ENCODE data around the gene OSBPL6. TPM values are rescaled to one million over a fixed set of nuclear protein-coding genes. Genes with fewer than 3 reads are reported as not detected.
"Not testable (repeated sequence)": the region's sequence is repeated elsewhere in the genome, so short reads cannot be mapped to it uniquely, and the experiment has no call there.

Gene OSBPL6
- total RNA-seq, 1 donor from 2014 or later, result 3.6 TPM

DNA sequence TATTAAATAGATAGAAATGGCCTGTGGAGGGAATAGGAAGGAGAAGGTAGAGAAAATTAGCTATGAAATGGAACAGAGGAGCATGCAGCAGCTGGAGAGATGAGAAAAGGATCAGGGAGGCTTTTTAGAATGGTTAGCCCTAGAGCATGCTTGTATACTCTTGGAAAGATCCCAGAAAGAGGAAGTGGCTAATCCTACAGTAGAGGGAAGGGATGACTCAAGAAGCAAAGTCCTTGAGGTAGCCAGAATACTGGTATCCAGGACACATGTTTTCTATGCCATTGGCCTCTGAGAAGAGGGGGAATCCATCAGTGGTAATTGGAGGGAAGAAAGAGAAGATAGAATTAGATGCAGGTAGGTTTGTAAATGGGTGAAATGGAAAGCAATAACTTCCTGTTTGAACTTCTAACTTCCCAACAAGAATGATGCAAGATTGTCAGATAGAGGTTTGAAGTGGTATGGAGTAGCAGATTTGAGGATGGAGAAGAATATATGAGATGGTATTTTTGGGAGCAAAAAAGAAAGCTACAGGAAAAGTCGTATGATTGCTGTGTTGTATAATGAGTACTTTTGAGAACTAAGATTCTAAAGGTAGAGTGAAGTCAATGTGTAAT is 17.1 kb upstream of the OSBPL6 start:
- Histone ChIP-seq H3K4me3 (ENCODE audit: low read depth, low read length) (no peak overlapping the region), H3K36me3 (ENCODE audit: control insufficient read depth, insufficient read depth, low read length) (no peaks in the 10 kb centered on the region), H3K27me3 (ENCODE audit: control insufficient read depth, insufficient read depth, low read length) (no peaks in the 10 kb centered on the region)
- TF ChIP-seq, protein P1, sequence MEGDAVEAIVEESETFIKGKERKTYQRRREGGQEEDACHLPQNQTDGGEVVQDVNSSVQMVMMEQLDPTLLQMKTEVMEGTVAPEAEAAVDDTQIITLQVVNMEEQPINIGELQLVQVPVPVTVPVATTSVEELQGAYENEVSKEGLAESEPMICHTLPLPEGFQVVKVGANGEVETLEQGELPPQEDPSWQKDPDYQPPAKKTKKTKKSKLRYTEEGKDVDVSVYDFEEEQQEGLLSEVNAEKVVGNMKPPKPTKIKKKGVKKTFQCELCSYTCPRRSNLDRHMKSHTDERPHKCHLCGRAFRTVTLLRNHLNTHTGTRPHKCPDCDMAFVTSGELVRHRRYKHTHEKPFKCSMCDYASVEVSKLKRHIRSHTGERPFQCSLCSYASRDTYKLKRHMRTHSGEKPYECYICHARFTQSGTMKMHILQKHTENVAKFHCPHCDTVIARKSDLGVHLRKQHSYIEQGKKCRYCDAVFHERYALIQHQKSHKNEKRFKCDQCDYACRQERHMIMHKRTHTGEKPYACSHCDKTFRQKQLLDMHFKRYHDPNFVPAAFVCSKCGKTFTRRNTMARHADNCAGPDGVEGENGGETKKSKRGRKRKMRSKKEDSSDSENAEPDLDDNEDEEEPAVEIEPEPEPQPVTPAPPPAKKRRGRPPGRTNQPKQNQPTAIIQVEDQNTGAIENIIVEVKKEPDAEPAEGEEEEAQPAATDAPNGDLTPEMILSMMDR (IDR thresholded peaks at IDR 0.05; ENCODE audit: insufficient read depth, low read length, poor library complexity, severe bottlenecking), result no peak
- DNase-seq (ENCODE audit: low read depth), result no peak

GRCh38 chr2:178180648-178181047 is 13.7 kb upstream of the OSBPL6 start:
- H3K36me3 ChIP-seq (ENCODE audit: control insufficient read depth, insufficient read depth, low read length); DNase-seq (ENCODE audit: low read depth); H3K4me3 ChIP-seq (ENCODE audit: low read depth, low read length); H3K27me3 ChIP-seq (ENCODE audit: control insufficient read depth, insufficient read depth, low read length): not testable (repeated sequence)

DNA sequence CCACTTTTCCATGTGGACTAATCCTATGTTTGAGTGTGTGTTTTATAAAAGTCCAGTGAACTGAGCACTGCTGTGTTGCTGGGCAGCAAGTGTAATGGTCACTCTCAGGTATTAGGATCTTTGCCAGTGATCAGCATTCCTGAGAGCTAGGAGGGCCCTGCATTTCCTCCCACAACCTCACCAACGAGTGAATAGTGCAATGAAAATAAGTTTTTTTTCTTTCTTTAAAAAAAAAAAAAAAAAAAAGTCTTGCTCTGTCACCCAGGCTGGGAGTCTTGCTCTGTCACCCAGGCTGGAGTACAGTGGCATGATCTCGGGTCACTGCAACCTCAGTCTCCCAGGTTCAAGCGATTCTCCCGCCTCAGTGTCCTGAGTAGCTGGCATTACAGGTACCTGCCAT is 6.5 kb upstream of the OSBPL6 start:
- Histone ChIP-seq H3K27me3 (ENCODE audit: control insufficient read depth, insufficient read depth, low read length) (no peaks in the 10 kb centered on the region), H3K4me3 (ENCODE audit: low read depth, low read length) (no peak overlapping the region), H3K36me3 (ENCODE audit: control insufficient read depth, insufficient read depth, low read length) (no peaks in the 10 kb centered on the region)
- TF ChIP-seq, protein P1 (IDR thresholded peaks at IDR 0.05; ENCODE audit: insufficient read depth, low read length, poor library complexity, severe bottlenecking), result no peak
- DNase-seq (ENCODE audit: low read depth), result no peak

DNA sequence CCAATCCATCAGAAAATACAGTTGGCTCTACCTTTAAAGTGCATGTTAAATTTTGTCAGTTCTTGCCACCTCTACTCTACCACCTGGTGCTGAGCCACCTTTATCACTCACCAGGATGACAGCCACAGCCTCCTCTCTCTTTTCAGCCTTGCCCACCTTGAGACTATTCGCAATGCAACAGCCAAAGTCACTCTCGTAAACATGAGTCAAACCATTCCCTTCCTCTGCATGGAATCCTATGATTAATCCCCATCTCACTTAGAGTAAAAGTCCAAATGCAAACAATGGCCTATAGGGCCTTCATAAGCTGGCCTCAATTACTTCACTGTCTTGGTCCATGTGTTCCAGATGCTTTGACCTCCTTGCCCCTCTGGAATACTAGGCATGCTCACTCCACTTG is 5.8 kb upstream of the OSBPL6 start:
- Histone ChIP-seq H3K27me3 (ENCODE audit: control insufficient read depth, insufficient read depth, low read length) (no peaks in the 10 kb centered on the region), H3K4me3 (ENCODE audit: low read depth, low read length) (no peak overlapping the region), H3K36me3 (ENCODE audit: control insufficient read depth, insufficient read depth, low read length) (no peaks in the 10 kb centered on the region)
- DNase-seq (ENCODE audit: low read depth), result no peak
- TF ChIP-seq, protein P1 (IDR thresholded peaks at IDR 0.05; ENCODE audit: insufficient read depth, low read length, poor library complexity, severe bottlenecking), result no peak

GRCh38 chr2:178191004-178191508 is 3.3 kb upstream of the OSBPL6 start:
- DNase-seq (ENCODE audit: low read depth), result no peak
- Histone ChIP-seq H3K27me3 (ENCODE audit: control insufficient read depth, insufficient read depth, low read length) (no peaks in the 10 kb centered on the region), H3K36me3 (ENCODE audit: control insufficient read depth, insufficient read depth, low read length) (no peaks in the 10 kb centered on the region), H3K4me3 (ENCODE audit: low read depth, low read length) (no peak overlapping the region)
- TF ChIP-seq, protein P1 (IDR thresholded peaks at IDR 0.05; ENCODE audit: insufficient read depth, low read length, poor library complexity, severe bottlenecking), result no peak

GRCh38 chr2:178191511-178191910 is 2.8 kb upstream of the OSBPL6 start:
- Histone ChIP-seq H3K27me3 (ENCODE audit: control insufficient read depth, insufficient read depth, low read length) (no peaks in the 10 kb centered on the region), H3K36me3 (ENCODE audit: control insufficient read depth, insufficient read depth, low read length) (no peaks in the 10 kb centered on the region), H3K4me3 (ENCODE audit: low read depth, low read length) (no peak overlapping the region)
- TF ChIP-seq, protein P1 (IDR thresholded peaks at IDR 0.05; ENCODE audit: insufficient read depth, low read length, poor library complexity, severe bottlenecking), result no peak
- no peak for DNase-seq (ENCODE audit: low read depth)

Measured in kidney epithelial cell (primary cell).